Natural killer cell (primary cell): ENCODE measurements around the gene XBP1. TPM values are rescaled to one million over a fixed set of nuclear protein-coding genes. Genes with fewer than 3 reads are reported as not detected.
"Not testable (repeated sequence)": the region's sequence is repeated elsewhere in the genome, so short reads cannot be mapped to it uniquely, and the experiment has no call there.

Experiments
- ATAC-seq, 3 donors: fragments of 150-1000 bp in 2 of 3; fragments of 200-7000 bp in 1 of 3; cut with Tn5 transposase; 1 replicate in 1 of 3; 2 replicates in 2 of 3; pipeline ENCODE4 v1.10.0; 2021; ENCODE audit warnings: mild to moderate bottlenecking in 2 of 3, moderate library complexity in 2 of 3
- DNase-seq, 2 donors: peaks; one replicate each; pipeline versions ENCODE4 v3.0.0 to v3.0.0-alpha.2; 2013 to 2021; ENCODE audit warnings: mixed read lengths in 1 of 2
- H3K27ac ChIP-seq: one replicate; pipeline ENCODE4 v1.5.1; 2013; ENCODE audit warnings: mild to moderate bottlenecking, low read length
- H3K27me3 ChIP-seq: one replicate; pipeline ENCODE4 v1.6.1; 2013; ENCODE audit warnings: low read length; ENCODE audit not compliant: control insufficient read depth, insufficient read depth
- H3K36me3 ChIP-seq: one replicate; pipeline ENCODE4 v1.6.1; 2013; ENCODE audit warnings: low read length; ENCODE audit not compliant: control insufficient read depth, insufficient read depth
- H3K4me1 ChIP-seq: one replicate; pipeline ENCODE4 v1.6.1; 2013; ENCODE audit warnings: low read length; ENCODE audit not compliant: control insufficient read depth, insufficient read depth
- H3K4me3 ChIP-seq: one replicate; pipeline ENCODE4 v1.5.1; 2013; ENCODE audit warnings: low read length
- H3K9me3 ChIP-seq: one replicate; pipeline ENCODE4 v1.6.1; 2013; ENCODE audit warnings: low read length; ENCODE audit not compliant: control insufficient read depth, insufficient read depth
- H3K27ac Mint-ChIP-seq, 2 donors: one replicate each; pipeline ENCODE4 v1.8.0; 2022; ENCODE audit warnings: mild to moderate bottlenecking in 2 of 2, mixed read lengths in 2 of 2, moderate library complexity in 1 of 2
- H3K27me3 Mint-ChIP-seq, 2 donors: one replicate each; pipeline ENCODE4 v1.8.0; 2022; ENCODE audit warnings: low read depth in 2 of 2, mixed read lengths in 2 of 2
- H3K36me3 Mint-ChIP-seq: one replicate; pipeline ENCODE4 v1.8.0; 2022; ENCODE audit warnings: mixed read lengths
- H3K4me1 Mint-ChIP-seq, 2 donors: one replicate each; pipeline ENCODE4 v1.8.0; 2022; ENCODE audit warnings: mixed read lengths in 2 of 2
- H3K4me3 Mint-ChIP-seq: one replicate; pipeline ENCODE4 v1.8.0; 2022; ENCODE audit warnings: mild to moderate bottlenecking, moderate library complexity, mixed read lengths
- H3K9me3 Mint-ChIP-seq, 2 donors: one replicate each; pipeline ENCODE4 v1.8.0; 2022; ENCODE audit warnings: mixed read lengths in 2 of 2
- WGBS: methylation state at CpG from one replicate; pipeline ENCODE4 v1.1.7; 2013; ENCODE audit warnings: missing lambda C conversion rate; ENCODE audit not compliant: insufficient coverage; 5-methylcytosine and 5-hydroxymethylcytosine counted together
- intact Hi-C: fragments of 100-400 bp; cut with micrococcal nuclease; formaldehyde crosslinking; loops from one replicate; pipeline ENCODE4 v1.14.2; 2022
- total RNA-seq, 4 donors: library from RNA; stranded (reverse); fragments of 120-200 nt in 1 of 4; gene quantifications; one replicate each; pipeline versions ENCODE4 v1.2.3 to v1.2.4, GENCODE V29; 2013 to 2022
- TF ChIP-seq, protein P1 (sequence below): fragments of 200-600 bp; IDR thresholded peaks from one replicate; pipeline ENCODE4 v1.8.0; 2022; ENCODE audit warnings: antibody characterized with exemption

The XBP1 gene
- total RNA-seq = 100 to 1,000 TPM; 221 to 240 (median 224) TPM
- 321 TPM for total RNA-seq (2013)

DNA sequence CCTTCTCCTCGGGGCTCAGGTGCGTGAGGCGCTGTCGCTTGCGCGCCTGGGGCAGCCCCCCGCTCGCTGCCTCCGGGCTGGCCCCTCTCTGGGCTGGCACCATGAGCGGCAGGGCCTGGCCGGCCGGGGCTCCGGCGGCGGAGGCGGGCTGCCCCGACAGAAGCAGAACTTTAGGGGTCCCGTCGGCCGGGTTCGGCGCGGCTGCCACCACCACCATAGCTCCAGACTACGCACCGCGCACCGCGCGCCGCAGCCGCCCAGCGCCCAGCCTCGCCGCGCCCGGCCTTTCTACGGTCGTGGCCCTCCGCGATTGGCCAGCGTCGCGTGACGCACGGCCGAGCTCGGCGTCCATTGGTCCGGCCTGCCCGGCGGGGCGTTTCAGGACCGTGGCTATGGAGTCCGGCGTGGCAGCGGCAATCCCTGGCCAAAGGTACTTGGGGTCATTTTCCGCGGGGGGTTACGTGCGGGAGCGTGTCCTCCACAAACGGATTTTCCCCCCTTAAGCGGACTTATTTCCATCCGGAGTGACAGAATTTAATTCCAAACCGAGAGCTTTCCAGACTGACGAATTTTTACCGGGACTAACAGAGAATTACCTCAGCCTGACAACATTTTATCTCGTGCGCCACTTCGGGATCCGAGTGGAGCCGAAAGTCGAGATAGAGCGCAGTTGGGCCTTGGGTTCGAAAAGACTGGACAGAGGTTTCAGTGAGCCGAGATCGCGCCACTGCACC is at the start of gene XBP1:
Gene XBP1 (minus strand): TSS at position 262 of the 734 bp plus-strand sequence.
- intact Hi-C loops = loop anchor here (2.0 kb wide), 1 partner anchor 28 kb away; the partner anchor contains the start of gene CCDC117
- peaks cover 56 to 59% of the 10 kb centered on the region in 2 donors for H3K4me1 Mint-ChIP-seq
- H3K27ac Mint-ChIP-seq = peak within 1 kb of the TSS; percentile 92 to 96
- no peaks in the 10 kb centered on the region for H3K27me3 Mint-ChIP-seq
- TF ChIP-seq, protein P1, sequence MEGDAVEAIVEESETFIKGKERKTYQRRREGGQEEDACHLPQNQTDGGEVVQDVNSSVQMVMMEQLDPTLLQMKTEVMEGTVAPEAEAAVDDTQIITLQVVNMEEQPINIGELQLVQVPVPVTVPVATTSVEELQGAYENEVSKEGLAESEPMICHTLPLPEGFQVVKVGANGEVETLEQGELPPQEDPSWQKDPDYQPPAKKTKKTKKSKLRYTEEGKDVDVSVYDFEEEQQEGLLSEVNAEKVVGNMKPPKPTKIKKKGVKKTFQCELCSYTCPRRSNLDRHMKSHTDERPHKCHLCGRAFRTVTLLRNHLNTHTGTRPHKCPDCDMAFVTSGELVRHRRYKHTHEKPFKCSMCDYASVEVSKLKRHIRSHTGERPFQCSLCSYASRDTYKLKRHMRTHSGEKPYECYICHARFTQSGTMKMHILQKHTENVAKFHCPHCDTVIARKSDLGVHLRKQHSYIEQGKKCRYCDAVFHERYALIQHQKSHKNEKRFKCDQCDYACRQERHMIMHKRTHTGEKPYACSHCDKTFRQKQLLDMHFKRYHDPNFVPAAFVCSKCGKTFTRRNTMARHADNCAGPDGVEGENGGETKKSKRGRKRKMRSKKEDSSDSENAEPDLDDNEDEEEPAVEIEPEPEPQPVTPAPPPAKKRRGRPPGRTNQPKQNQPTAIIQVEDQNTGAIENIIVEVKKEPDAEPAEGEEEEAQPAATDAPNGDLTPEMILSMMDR = no peak
- WGBS = under 1% methylated on average over 78 of the region's 78 CpGs
- peaks cover 25% of the 10 kb centered on the region for H3K36me3 ChIP-seq
- H3K4me3 ChIP-seq = peak within 1 kb of the TSS; percentile 69
- DNase-seq (peak; percentile 95 to 97), ATAC-seq (peak; percentile 83 to 95 (median 92))
- H3K36me3 Mint-ChIP-seq = peaks cover 23% of the 10 kb centered on the region
- no peaks in the 10 kb centered on the region for H3K9me3 Mint-ChIP-seq
- H3K9me3 ChIP-seq = no peaks in the 10 kb centered on the region
- peaks cover 41% of the 10 kb centered on the region for H3K4me1 ChIP-seq
- peak within 1 kb of the TSS; percentile 92 for H3K27ac ChIP-seq
- no peaks in the 10 kb centered on the region for H3K27me3 ChIP-seq
- H3K4me3 Mint-ChIP-seq = peak within 1 kb of the TSS; percentile 93

DNA sequence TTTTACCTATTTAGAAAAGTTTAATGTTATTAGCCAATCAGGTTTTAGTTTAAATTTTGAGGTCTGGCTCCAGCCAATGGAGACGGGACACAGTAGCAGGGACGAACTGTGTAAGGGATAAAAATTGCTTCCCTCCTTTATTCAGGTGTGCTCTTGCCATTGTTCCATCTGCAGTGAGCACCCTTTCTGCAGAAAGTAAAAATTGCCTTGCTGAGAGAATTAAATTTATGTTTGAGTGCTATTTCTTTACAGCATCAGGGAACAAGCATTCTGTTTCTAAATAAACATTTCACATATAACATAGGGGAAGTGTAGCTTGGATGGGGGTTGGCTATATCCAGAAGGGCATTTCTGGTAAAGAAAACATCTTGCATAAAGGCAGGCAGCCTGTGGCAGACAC is 46.6 kb upstream of the XBP1 start:
- Mint-ChIP-seq H3K36me3 (no peaks in the 10 kb centered on the region), H3K27me3 (no peaks in the 10 kb centered on the region), H3K4me1 (no peaks in the 10 kb centered on the region), H3K9me3 (no peaks in the 10 kb centered on the region), H3K4me3 (no peak overlapping the region), H3K27ac (no peak overlapping the region)
- no peak for ATAC-seq
- Histone ChIP-seq H3K4me3 (no peak overlapping the region), H3K27ac (no peak overlapping the region), H3K4me1 (no peaks in the 10 kb centered on the region), H3K9me3 (peaks cover 17% of the 10 kb centered on the region), H3K36me3 (no peaks in the 10 kb centered on the region), H3K27me3 (no peaks in the 10 kb centered on the region)
- WGBS = 93% methylated on average over 2 of the region's 2 CpGs
- no peak for DNase-seq
- TF ChIP-seq, protein P1 = no peak
- intact Hi-C loops = no loop called here

DNA sequence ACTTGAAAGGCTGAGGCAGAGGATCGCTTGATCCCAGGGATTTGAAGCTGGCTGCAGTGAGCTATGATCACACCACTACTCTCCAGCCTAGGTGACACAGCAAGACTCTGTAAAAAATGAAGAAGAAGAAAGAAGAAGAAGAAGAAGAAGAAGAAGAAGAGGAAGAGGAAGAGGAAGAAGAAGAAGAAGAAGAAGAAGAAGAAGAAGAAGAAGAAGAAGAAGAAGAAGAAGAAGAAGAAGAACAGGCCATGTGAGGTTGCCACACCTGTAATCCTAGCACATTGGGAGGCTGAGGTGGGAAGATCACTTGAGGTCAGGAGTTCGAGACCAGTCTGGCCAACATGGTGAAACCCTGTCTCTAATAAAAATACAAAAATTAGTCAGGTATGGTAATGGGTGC is 43.9 kb upstream of the XBP1 start:
- H3K27ac ChIP-seq, H3K9me3 Mint-ChIP-seq, H3K4me3 ChIP-seq, DNase-seq, intact Hi-C loops, H3K36me3 Mint-ChIP-seq, H3K4me3 Mint-ChIP-seq, H3K27me3 ChIP-seq, H3K27me3 Mint-ChIP-seq, H3K36me3 ChIP-seq, H3K4me1 ChIP-seq, H3K4me1 Mint-ChIP-seq, H3K27ac Mint-ChIP-seq, ATAC-seq: not testable (repeated sequence)
- WGBS = 82% methylated on average over 2 of the region's 2 CpGs
- peaks cover 17% of the 10 kb centered on the region for H3K9me3 ChIP-seq

DNA sequence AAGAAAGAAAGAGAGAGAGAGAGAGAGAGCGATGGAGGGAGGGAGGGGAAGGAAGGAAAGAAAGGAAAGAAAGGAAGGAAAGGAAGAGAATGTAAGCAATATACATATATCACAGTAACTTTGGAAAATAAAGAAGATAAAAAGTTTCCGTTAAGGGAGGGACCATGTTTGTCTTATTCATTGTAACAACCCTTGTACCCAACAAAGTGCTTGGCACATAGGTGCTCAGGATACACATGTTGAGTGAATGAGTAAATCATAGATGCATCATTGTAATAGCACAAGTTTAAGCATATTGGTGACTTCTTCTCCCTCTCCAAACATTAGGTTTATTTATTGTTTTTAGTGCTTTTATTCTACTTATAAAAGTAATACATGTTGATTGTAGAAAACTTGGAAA is 43.3 kb upstream of the XBP1 start:
- peaks cover 17% of the 10 kb centered on the region for H3K9me3 ChIP-seq
- DNase-seq = no peak
- no peaks in the 10 kb centered on the region for H3K4me1 ChIP-seq
- Mint-ChIP-seq H3K4me1 (no peaks in the 10 kb centered on the region), H3K27ac (no peak overlapping the region), H3K36me3 (no peaks in the 10 kb centered on the region), H3K4me3 (no peak overlapping the region), H3K27me3 (no peaks in the 10 kb centered on the region), H3K9me3 (no peaks in the 10 kb centered on the region)
- 100% methylated on average over 1 of the region's 2 CpGs for WGBS
- ATAC-seq = no peak
- TF ChIP-seq, protein P1 = no peak
- intact Hi-C loops = no loop called here
- no peak overlapping the region for H3K4me3 ChIP-seq
- no peak overlapping the region for H3K27ac ChIP-seq
- no peaks in the 10 kb centered on the region for H3K27me3 ChIP-seq
- no peaks in the 10 kb centered on the region for H3K36me3 ChIP-seq
